BLaER1 treated with 17β-estradiol and CSF1 and Interleukin-3, amounts not matched to agents 10 nM and 100 nM (cell line): Measurements from ENCODE around the gene CALCOCO2.

Experiments
- H3K27ac ChIP-seq, 11 experiments: shearing (Covaris generic); formaldehyde crosslinking; 2 replicates each; pipeline ENCODE4 v1.8.1; 2022
- H3K27me3 ChIP-seq, 11 experiments: shearing (Covaris generic); formaldehyde crosslinking; 2 replicates each; pipeline ENCODE4 v1.8.1; 2022
- H3K36me3 ChIP-seq, 11 experiments: shearing (Covaris generic); formaldehyde crosslinking; 2 replicates each; pipeline ENCODE4 v1.8.1; 2022
- H3K4me1 ChIP-seq, 10 experiments: shearing (Covaris generic); formaldehyde crosslinking; 2 replicates each; pipeline ENCODE4 v1.8.1; 2022
- H3K4me2 ChIP-seq, 11 experiments: shearing (Covaris generic); formaldehyde crosslinking; 2 replicates each; pipeline ENCODE4 v1.8.1; 2022
- H3K4me3 ChIP-seq, 10 experiments: shearing (Covaris generic); formaldehyde crosslinking; 2 replicates each; pipeline ENCODE4 v1.8.1; 2022
- H3K9ac ChIP-seq, 11 experiments: shearing (Covaris generic); formaldehyde crosslinking; 2 replicates each; pipeline ENCODE4 v1.8.1; 2022
- H3K9me3 ChIP-seq, 11 experiments: shearing (Covaris generic); formaldehyde crosslinking; replicated peaks in 1 of 11; 2 replicates each; pipeline ENCODE4 v1.8.1; 2022
- H4K20me1 ChIP-seq, 11 experiments: shearing (Covaris generic); formaldehyde crosslinking; 2 replicates each; pipeline ENCODE4 v1.8.1; 2022
- Cebpa-rat ChIP-seq, 11 experiments: shearing (Covaris generic); IDR thresholded peaks; 2 replicates each; pipeline ENCODE4 v1.8.1; 2022

The CALCOCO2 gene

GRCh38 chr17:48799069-48799723 lies 31.6 kb upstream of the CALCOCO2 start:
- peak overlapping the region in 1 of 11 experiments; percentile 17; a peak in 1 of 22 replicates for H3K27ac ChIP-seq
- H3K27me3 ChIP-seq, result no peaks in the 10 kb centered on the region
- H3K4me1 ChIP-seq, result peaks cover 15 to 52% (median 32%) of the 10 kb centered on the region in 10 experiments; a peak in 18 of 20 replicates
- no peak overlapping the region for H3K4me3 ChIP-seq
- no peaks in the 10 kb centered on the region for H3K9me3 ChIP-seq
- peaks cover 0 to 2% (median 0%) of the 10 kb centered on the region in 11 experiments; a peak in 1 of 22 replicates for H4K20me1 ChIP-seq
- no peak overlapping the region for H3K9ac ChIP-seq
- H3K4me2 ChIP-seq, result 0 out of 22 replicates have a peak overlapping the region, but pooled peaks of 1 of the 11 experiments have one; percentile 7
- TF ChIP-seq Cebpa-rat (IDR thresholded peaks at IDR 0.05), result no peak
- no peaks in the 10 kb centered on the region for H3K36me3 ChIP-seq

DNA sequence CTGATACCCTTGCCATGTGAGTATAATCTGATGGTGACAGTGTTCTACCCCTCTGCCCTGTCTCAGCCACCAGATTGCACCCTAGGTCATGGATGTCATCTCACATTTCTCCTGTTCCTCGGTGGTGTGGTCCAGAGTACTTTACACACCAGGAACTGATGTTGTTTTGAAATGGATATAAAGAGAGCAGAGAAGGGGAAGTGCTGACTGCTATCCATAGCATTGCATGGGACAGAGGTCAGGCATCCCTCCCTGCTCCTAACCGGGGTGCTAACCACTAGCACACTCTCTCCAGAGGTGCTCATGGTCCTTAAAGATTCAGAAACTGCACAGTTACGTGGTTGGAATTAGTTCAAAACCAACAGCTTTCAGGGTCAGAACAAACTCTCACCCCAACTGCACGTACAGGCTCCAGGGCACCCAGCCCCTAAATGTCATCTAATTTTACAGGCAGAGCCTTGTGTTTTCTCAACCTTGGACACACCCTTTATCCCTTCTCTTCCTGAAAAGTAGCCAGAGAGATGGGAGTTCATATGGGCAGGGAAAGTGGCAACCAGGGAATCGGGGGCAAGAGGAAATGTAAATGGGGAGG lies 30.1 kb upstream of the CALCOCO2 start:
- Histone ChIP-seq H3K4me3 (no peak overlapping the region), H3K27ac (peak overlapping the region in 2 of 11 experiments; percentile 23 to 35; a peak in 2 of 22 replicates), H3K9me3 (no peaks in the 10 kb centered on the region), H3K36me3 (no peaks in the 10 kb centered on the region), H3K9ac (no peak overlapping the region), H4K20me1 (peaks cover 0 to 2% (median 0%) of the 10 kb centered on the region in 11 experiments; a peak in 1 of 22 replicates), H3K27me3 (no peaks in the 10 kb centered on the region), H3K4me2 (peak overlapping the region; percentile 19 to 71 (median 46); a peak in 18 of 22 replicates), H3K4me1 (peaks cover 15 to 52% (median 36%) of the 10 kb centered on the region in 10 experiments; a peak in 19 of 20 replicates)
- no peak for TF ChIP-seq Cebpa-rat (IDR thresholded peaks at IDR 0.05)

GRCh38 chr17:48804936-48805411 lies 25.9 kb upstream of the CALCOCO2 start:
- TF ChIP-seq Cebpa-rat (IDR thresholded peaks at IDR 0.05), result no peak
- no peaks in the 10 kb centered on the region for H3K36me3 ChIP-seq
- H4K20me1 ChIP-seq, result no peaks in the 10 kb centered on the region
- H3K9me3 ChIP-seq, result no peaks in the 10 kb centered on the region
- no peaks in the 10 kb centered on the region for H3K27me3 ChIP-seq
- H3K27ac ChIP-seq, result no peak overlapping the region
- peak overlapping the region in 4 of 11 experiments; percentile 9 to 27 (median 14); a peak in 5 of 22 replicates for H3K4me2 ChIP-seq
- H3K9ac ChIP-seq, result no peak overlapping the region
- no peak overlapping the region for H3K4me3 ChIP-seq
- H3K4me1 ChIP-seq, result peaks cover 6 to 33% (median 18%) of the 10 kb centered on the region in 10 experiments; a peak in 18 of 20 replicates

- H3K4me1 ChIP-seq, result peaks cover 0 to 9% (median 0%) of the 10 kb centered on the region in 10 experiments; a peak in 4 of 20 replicates
- H3K4me3 ChIP-seq, result no peak overlapping the region
- H3K9me3 ChIP-seq, result no peaks in the 10 kb centered on the region
- no peak overlapping the region for H3K4me2 ChIP-seq
- H3K36me3 ChIP-seq, result no peaks in the 10 kb centered on the region
- H3K9ac ChIP-seq, result no peak overlapping the region
- no peaks in the 10 kb centered on the region for H4K20me1 ChIP-seq
- H3K27ac ChIP-seq, result no peak overlapping the region
- peaks cover 0 to 12% (median 0%) of the 10 kb centered on the region in 11 experiments; a peak in 1 of 22 replicates for H3K27me3 ChIP-seq
- no peak for TF ChIP-seq Cebpa-rat (IDR thresholded peaks at IDR 0.05)
Measured at GRCh38 chr17:48809182-48809581, 21.7 kb upstream of the CALCOCO2 start.

- peaks cover 0 to 38% (median 12%) of the 10 kb centered on the region in 11 experiments; a peak in 12 of 22 replicates for H3K27me3 ChIP-seq
Measured at GRCh38 chr17:48812001-48812400, 18.8 kb upstream of the CALCOCO2 start.

GRCh38 chr17:48814504-48814903 lies 16.3 kb upstream of the CALCOCO2 start:
- Histone ChIP-seq H4K20me1 (peaks cover 0 to 6% (median 0%) of the 10 kb centered on the region in 11 experiments; a peak in 1 of 22 replicates), H3K9me3 (no peaks in the 10 kb centered on the region), H3K4me2 (peak overlapping the region in 3 of 11 experiments; percentile 1 to 13 (median 11); a peak in 1 of 22 replicates), H3K4me1 (peaks cover 16 to 33% (median 22%) of the 10 kb centered on the region in 10 experiments; a peak in 19 of 20 replicates), H3K9ac (no peak overlapping the region), H3K27ac (no peak overlapping the region), H3K27me3 (peaks cover 0 to 59% (median 12%) of the 10 kb centered on the region in 11 experiments; a peak in 12 of 22 replicates), H3K36me3 (no peaks in the 10 kb centered on the region), H3K4me3 (no peak overlapping the region)
- TF ChIP-seq Cebpa-rat (IDR thresholded peaks at IDR 0.05), result no peak

More at GRCh38 chr17:48812001-48812400, 18.8 kb upstream of the CALCOCO2 start:
- H3K9ac ChIP-seq, result no peak overlapping the region
- peaks cover 7 to 17% (median 9%) of the 10 kb centered on the region in 10 experiments; a peak in 18 of 20 replicates for H3K4me1 ChIP-seq
- peak in 1 of 11 experiments; percentile 57; a peak in 2 of 22 replicates for TF ChIP-seq Cebpa-rat (IDR thresholded peaks at IDR 0.05)
- no peak overlapping the region for H3K4me3 ChIP-seq
- H3K27ac ChIP-seq, result no peak overlapping the region
- H3K4me2 ChIP-seq, result no peak overlapping the region
- no peaks in the 10 kb centered on the region for H3K36me3 ChIP-seq
- H4K20me1 ChIP-seq, result 0 out of 22 replicates have a peak, but pooled peaks cover 0 to 6% (median 0%) of the 10 kb centered on the region in 11 experiments
- H3K9me3 ChIP-seq, result no peaks in the 10 kb centered on the region

DNA sequence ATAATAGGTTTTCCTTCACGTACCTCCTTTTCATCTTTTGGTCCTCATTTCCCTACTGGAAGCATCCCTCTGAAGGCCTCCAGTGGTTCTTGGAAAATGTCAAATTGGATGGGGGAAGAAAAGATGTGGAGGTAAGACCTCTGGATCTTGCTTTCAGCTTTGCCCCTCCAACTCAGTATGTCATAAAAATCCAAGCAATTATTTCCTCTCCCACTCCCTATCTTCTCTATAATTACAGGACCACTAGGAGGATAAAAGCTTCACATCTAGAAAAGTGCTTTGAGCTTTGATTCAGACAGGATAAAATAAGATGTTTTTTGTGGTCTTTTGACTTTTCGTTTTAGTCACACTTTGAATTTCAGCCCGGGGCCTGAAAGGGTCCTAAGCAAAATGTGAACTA lies 15.5 kb upstream of the CALCOCO2 start:
- Histone ChIP-seq H4K20me1 (peaks cover 0 to 6% (median 0%) of the 10 kb centered on the region in 11 experiments; a peak in 1 of 22 replicates), H3K4me1 (peaks cover 16 to 33% (median 22%) of the 10 kb centered on the region in 10 experiments; a peak in 19 of 20 replicates), H3K27ac (no peak overlapping the region), H3K9me3 (no peaks in the 10 kb centered on the region), H3K4me3 (no peak overlapping the region), H3K9ac (no peak overlapping the region), H3K36me3 (no peaks in the 10 kb centered on the region), H3K27me3 (peaks cover 0 to 59% (median 12%) of the 10 kb centered on the region in 11 experiments; a peak in 12 of 22 replicates), H3K4me2 (peak overlapping the region in 1 of 11 experiments; percentile 99; a peak in 1 of 22 replicates)
- TF ChIP-seq Cebpa-rat (IDR thresholded peaks at IDR 0.05), result no peak

GRCh38 chr17:48816438-48816773 lies 14.4 kb upstream of the CALCOCO2 start:
- Histone ChIP-seq H3K4me3 (peak overlapping the region; percentile 47 to 70 (median 60)), H3K27me3 (peaks cover 0 to 59% (median 12%) of the 10 kb centered on the region in 11 experiments; a peak in 12 of 22 replicates), H3K27ac (no peak overlapping the region; a peak in 1 of 22 replicates), H3K4me1 (peaks cover 16 to 33% (median 22%) of the 10 kb centered on the region in 10 experiments; a peak in 19 of 20 replicates), H3K9me3 (no peaks in the 10 kb centered on the region), H3K4me2 (peak overlapping the region; percentile 83 to 99 (median 96)), H4K20me1 (peaks cover 0 to 6% (median 0%) of the 10 kb centered on the region in 11 experiments; a peak in 1 of 22 replicates), H3K36me3 (no peaks in the 10 kb centered on the region), H3K9ac (peak overlapping the region in 7 of 11 experiments; percentile 27 to 73 (median 41); a peak in 5 of 22 replicates)
- TF ChIP-seq Cebpa-rat (IDR thresholded peaks at IDR 0.05), result no peak
